ENCODE measurements around the gene PATJ.
A peak's percentile ranks its signal among the peaks of the same experiment; 100 is the strongest.
"Not testable (repeated sequence)": the region's sequence is repeated elsewhere in the genome, so short reads cannot be mapped to it uniquely, and the experiment has no call there.

The PATJ gene

DNA sequence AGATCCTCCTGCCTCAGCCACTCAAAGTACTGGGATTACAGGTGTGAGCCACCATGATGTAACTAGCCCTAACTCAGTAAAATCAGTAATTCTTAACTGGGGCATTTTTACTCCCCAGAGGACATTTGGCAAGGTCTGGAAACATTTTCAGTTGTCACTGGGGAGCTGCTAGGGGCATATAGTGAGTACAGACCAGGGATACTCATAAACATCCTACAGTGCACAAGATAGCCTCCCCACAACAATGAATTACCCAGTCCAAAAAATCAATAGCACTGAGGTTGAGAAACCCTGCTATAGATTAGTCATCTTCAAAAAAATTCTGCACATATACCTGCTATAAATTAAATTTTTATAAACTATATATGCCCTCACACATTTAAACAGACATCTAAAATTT lies 30.3 kb upstream of the PATJ start:
- Histone ChIP-seq H2AFZ (ENCODE audit: low read length) (no peak overlapping the region), H4K20me1 (ENCODE audit: insufficient read depth, low read length, poor library complexity, severe bottlenecking) (no peaks in the 10 kb centered on the region), H3K9ac (ENCODE audit: low read depth, low read length, poor library complexity, severe bottlenecking) (no peak overlapping the region), H3K4me2 (ENCODE audit: low read depth, low read length, poor library complexity, severe bottlenecking) (no peak overlapping the region), H3K27me3 (ENCODE audit: insufficient read depth, low read length, poor library complexity, severe bottlenecking) (no peaks in the 10 kb centered on the region), H3K79me2 (ENCODE audit: insufficient read depth, low read length) (peaks cover 23% of the 10 kb centered on the region; the same call in 1 of the 2 replicates), H3K9me2 (replicated peaks; ENCODE audit: low read depth, low read length) (no peaks in the 10 kb centered on the region), H3K36me3 (ENCODE audit: insufficient read depth, low read length) (peaks cover 19% of the 10 kb centered on the region), H3F3A (ENCODE audit: low read depth) (no peaks in the 10 kb centered on the region), H3K4me3 (ENCODE audit: low read length, poor library complexity, severe bottlenecking) (no peak overlapping the region), H3K9me3 (ENCODE audit: insufficient read depth, low read depth, low read length) (no peaks in the 10 kb centered on the region), H3K4me1 (ENCODE audit: insufficient read depth, low read length, poor library complexity, severe bottlenecking) (no peaks in the 10 kb centered on the region)
- TF ChIP-seq, protein P1, sequence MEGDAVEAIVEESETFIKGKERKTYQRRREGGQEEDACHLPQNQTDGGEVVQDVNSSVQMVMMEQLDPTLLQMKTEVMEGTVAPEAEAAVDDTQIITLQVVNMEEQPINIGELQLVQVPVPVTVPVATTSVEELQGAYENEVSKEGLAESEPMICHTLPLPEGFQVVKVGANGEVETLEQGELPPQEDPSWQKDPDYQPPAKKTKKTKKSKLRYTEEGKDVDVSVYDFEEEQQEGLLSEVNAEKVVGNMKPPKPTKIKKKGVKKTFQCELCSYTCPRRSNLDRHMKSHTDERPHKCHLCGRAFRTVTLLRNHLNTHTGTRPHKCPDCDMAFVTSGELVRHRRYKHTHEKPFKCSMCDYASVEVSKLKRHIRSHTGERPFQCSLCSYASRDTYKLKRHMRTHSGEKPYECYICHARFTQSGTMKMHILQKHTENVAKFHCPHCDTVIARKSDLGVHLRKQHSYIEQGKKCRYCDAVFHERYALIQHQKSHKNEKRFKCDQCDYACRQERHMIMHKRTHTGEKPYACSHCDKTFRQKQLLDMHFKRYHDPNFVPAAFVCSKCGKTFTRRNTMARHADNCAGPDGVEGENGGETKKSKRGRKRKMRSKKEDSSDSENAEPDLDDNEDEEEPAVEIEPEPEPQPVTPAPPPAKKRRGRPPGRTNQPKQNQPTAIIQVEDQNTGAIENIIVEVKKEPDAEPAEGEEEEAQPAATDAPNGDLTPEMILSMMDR (conservative IDR thresholded peaks at IDR 0.05; ENCODE audit: low read length): no peak
- TF ChIP-seq EZH2phosphoT487 (IDR thresholded peaks at IDR 0.05; ENCODE audit: borderline replicate concordance): no peak

DNA sequence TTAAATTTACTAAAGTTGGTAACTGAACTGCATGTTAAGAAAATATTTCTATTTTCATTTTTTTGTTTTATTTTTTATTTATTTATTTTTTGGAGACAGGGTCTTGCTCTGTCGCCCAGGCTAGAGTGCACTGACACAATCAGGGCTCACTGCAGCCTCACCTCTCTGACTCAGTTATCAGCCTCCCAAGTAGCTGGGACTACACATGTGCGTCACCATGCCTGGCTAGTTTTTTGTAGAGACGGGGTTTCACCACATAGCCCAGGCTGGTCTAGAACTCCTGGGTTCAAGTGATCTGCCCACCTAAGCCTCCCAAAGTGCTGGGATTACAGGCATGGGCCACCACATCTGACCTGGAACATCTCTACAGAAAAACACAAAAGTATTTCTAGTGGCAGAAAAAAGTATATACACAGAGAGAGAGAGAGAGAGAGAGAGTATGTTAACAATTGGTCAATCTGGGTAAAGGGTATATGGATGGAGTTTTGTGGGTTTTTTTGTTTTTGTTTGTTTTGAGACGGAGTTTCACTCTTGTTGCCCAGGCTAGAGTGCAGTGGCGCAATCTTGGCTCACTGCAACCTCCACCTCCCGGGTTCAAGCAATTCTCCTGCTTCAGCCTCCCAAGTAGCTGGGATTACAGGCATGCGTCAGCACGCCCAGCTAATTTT lies 23.1 kb upstream of the PATJ start:
- not testable (repeated sequence) for H2AFZ ChIP-seq (ENCODE audit: low read length); H3F3A ChIP-seq (ENCODE audit: low read depth); H3K4me2 ChIP-seq (ENCODE audit: low read depth, low read length, poor library complexity, severe bottlenecking); H3K4me3 ChIP-seq (ENCODE audit: low read length, poor library complexity, severe bottlenecking); H3K27me3 ChIP-seq (ENCODE audit: insufficient read depth, low read length, poor library complexity, severe bottlenecking); H3K9me3 ChIP-seq (ENCODE audit: insufficient read depth, low read depth, low read length); H3K9me2 ChIP-seq (replicated peaks; ENCODE audit: low read depth, low read length); H3K36me3 ChIP-seq (ENCODE audit: insufficient read depth, low read length); H3K9ac ChIP-seq (ENCODE audit: low read depth, low read length, poor library complexity, severe bottlenecking)
- H3K4me1 ChIP-seq (ENCODE audit: insufficient read depth, low read length, poor library complexity, severe bottlenecking): peaks cover 17% of the 10 kb centered on the region
- H3K79me2 ChIP-seq (ENCODE audit: insufficient read depth, low read length): peaks cover 54% of the 10 kb centered on the region
- H4K20me1 ChIP-seq (ENCODE audit: insufficient read depth, low read length, poor library complexity, severe bottlenecking): peaks cover 16% of the 10 kb centered on the region

DNA sequence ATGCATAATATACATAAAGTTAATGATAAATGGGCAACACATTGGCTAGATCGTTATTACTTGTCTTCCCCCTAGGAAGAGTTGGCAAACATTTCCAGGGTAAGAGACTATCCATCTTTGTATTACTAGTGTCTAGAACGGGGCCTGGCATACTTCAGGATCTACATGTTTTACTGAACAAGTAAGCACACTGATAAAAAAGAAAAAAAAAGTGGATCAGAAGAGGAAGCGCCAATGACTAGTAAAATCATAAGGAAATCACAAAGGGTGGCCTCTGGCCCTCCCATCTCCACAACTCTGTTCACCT lies 17.8 kb upstream of the PATJ start:
- Histone ChIP-seq H3K9me2 (replicated peaks; ENCODE audit: low read depth, low read length) (no peaks in the 10 kb centered on the region), H3K79me2 (ENCODE audit: insufficient read depth, low read length) (peaks cover 39% of the 10 kb centered on the region), H3K36me3 (ENCODE audit: insufficient read depth, low read length) (no peaks in the 10 kb centered on the region), H3K9me3 (ENCODE audit: insufficient read depth, low read depth, low read length) (no peaks in the 10 kb centered on the region), H3K27me3 (ENCODE audit: insufficient read depth, low read length, poor library complexity, severe bottlenecking) (peaks cover 5% of the 10 kb centered on the region), H3K9ac (ENCODE audit: low read depth, low read length, poor library complexity, severe bottlenecking) (peak overlapping the region; percentile 91), H3K4me1 (ENCODE audit: insufficient read depth, low read length, poor library complexity, severe bottlenecking) (peaks cover 26% of the 10 kb centered on the region), H3K4me3 (ENCODE audit: low read length, poor library complexity, severe bottlenecking) (peak overlapping the region; percentile 92), H3K4me2 (ENCODE audit: low read depth, low read length, poor library complexity, severe bottlenecking) (peak overlapping the region; percentile 93), H4K20me1 (ENCODE audit: insufficient read depth, low read length, poor library complexity, severe bottlenecking) (peaks cover 18% of the 10 kb centered on the region), H3F3A (ENCODE audit: low read depth) (no peaks in the 10 kb centered on the region), H2AFZ (ENCODE audit: low read length) (peak overlapping the region; percentile 98)
- TF ChIP-seq, protein P1 (conservative IDR thresholded peaks at IDR 0.05; ENCODE audit: low read length): no peak
- no peak for TF ChIP-seq EZH2phosphoT487 (IDR thresholded peaks at IDR 0.05; ENCODE audit: borderline replicate concordance)

All from Loucy (cell line).